OCI-LY1 (cell line): Measurements from ENCODE around the gene LPAR5.

ENCODE experiments used
- EZH2 ChIP-seq: fragments of 200-600 bp; sonication (generic), shearing (Covaris generic); IDR thresholded peaks from 2 replicates; pipeline ENCODE4 v1.8.0; 2017; ENCODE audit warnings: borderline replicate concordance, mixed run types, mild to moderate bottlenecking, antibody characterized with exemption, low read length, moderate library complexity, mixed read lengths
- TF ChIP-seq, protein P1 (sequence below): fragments of 200-600 bp; sonication (generic), shearing (Covaris generic); IDR thresholded peaks from 2 replicates; pipeline ENCODE4 v1.5.1; 2017; ENCODE audit warnings: mild to moderate bottlenecking, antibody characterized with exemption, low read length, moderate library complexity, mixed read lengths

DNA sequence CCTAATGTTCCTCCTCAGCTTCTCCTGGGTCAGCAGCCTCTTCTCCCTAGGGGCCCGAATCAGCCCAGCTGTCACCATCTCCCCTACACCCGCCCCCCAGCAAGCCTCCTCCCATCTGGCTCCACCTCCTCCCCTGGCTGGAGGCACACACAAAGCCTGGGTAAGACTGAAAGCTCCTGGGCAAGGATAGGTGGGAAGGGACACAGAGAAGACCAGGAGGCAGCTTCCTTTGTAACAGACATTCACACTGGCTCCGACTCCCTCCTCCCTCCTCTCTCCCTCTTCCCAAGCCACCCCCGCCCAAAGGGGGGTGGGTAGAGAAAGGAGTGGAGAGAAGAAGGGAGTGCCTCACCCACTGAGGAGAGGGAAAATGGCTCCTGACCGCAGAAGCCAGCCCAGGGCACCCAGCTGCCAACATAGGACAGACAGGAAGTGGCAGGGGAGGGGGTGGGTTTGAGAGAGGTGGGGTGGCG, 32.6 kb downstream of the LPAR5 start:
- TF ChIP-seq, protein P1, sequence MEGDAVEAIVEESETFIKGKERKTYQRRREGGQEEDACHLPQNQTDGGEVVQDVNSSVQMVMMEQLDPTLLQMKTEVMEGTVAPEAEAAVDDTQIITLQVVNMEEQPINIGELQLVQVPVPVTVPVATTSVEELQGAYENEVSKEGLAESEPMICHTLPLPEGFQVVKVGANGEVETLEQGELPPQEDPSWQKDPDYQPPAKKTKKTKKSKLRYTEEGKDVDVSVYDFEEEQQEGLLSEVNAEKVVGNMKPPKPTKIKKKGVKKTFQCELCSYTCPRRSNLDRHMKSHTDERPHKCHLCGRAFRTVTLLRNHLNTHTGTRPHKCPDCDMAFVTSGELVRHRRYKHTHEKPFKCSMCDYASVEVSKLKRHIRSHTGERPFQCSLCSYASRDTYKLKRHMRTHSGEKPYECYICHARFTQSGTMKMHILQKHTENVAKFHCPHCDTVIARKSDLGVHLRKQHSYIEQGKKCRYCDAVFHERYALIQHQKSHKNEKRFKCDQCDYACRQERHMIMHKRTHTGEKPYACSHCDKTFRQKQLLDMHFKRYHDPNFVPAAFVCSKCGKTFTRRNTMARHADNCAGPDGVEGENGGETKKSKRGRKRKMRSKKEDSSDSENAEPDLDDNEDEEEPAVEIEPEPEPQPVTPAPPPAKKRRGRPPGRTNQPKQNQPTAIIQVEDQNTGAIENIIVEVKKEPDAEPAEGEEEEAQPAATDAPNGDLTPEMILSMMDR, result no peak
- no peak for TF ChIP-seq EZH2
